Right lobe of liver (tissue), 6 donors: ENCODE data around the gene REM2. TPM values are rescaled to one million over a fixed set of nuclear protein-coding genes. Genes with fewer than 3 reads are reported as not detected.
A peak's percentile ranks its signal among the peaks of the same experiment; 100 is the strongest.

Experiments used
- ATAC-seq, 4 donors: fragments of 200-7000 bp; cut with Tn5 transposase; one replicate each; pipeline ENCODE4 v1.9.1; 2020; ENCODE audit warnings: mild to moderate bottlenecking in 4 of 4, moderate library complexity in 4 of 4
- DNase-seq, 3 donors: peaks; one replicate each; pipeline ENCODE4 v3.0.0-alpha.2; 2020
- H3K27ac ChIP-seq, 3 donors: fragments of 200-600 bp; one replicate each; pipeline ENCODE4 v1.8.0; 2022
- H3K27me3 ChIP-seq, 2 donors: fragments of 200-600 bp; one replicate each; pipeline ENCODE4 v1.8.0; 2022
- H3K36me3 ChIP-seq, 4 donors: fragments of 200-600 bp; sonication (generic) in 1 of 4; one replicate each; pipeline versions ENCODE4 v1.5.1 to v1.8.0; 2017 to 2022; ENCODE audit warnings: control low read depth in 1 of 4
- H3K4me1 ChIP-seq, 4 donors: fragments of 200-600 bp; sonication (generic) in 1 of 4; one replicate each; pipeline versions ENCODE4 v1.5.1 to v1.8.0; 2017 to 2022; ENCODE audit warnings: control low read depth in 1 of 4
- H3K4me3 ChIP-seq, 3 donors: fragments of 200-600 bp; one replicate each; pipeline ENCODE4 v1.8.0; 2022
- H3K9me3 ChIP-seq, 4 donors: fragments of 200-600 bp; sonication (generic) in 1 of 4; one replicate each; pipeline versions ENCODE4 v1.5.1 to v1.8.0; 2017 to 2022; ENCODE audit warnings: control low read depth in 1 of 4
- CTCF ChIP-seq, 4 donors: fragments of 200-600 bp in 3 of 4; fragments of 450-650 bp in 1 of 4; IDR thresholded peaks; one replicate each; pipeline versions ENCODE4 v1.5.1 to v1.8.0; 2016 to 2022; ENCODE audit warnings: antibody characterized with exemption in 4 of 4, mild to moderate bottlenecking in 2 of 4
- POLR2A ChIP-seq: fragments of 450-650 bp; IDR thresholded peaks from one replicate; pipeline ENCODE4 v1.6.1; 2017; ENCODE audit warnings: antibody characterized with exemption, mild to moderate bottlenecking
- WGBS: methylation state at CpG from one replicate; pipeline ENCODE4 v1.1.6; 2018; ENCODE audit warnings: low coverage, low lambda C conversion rate; ENCODE audit not compliant: insufficient coverage; ENCODE audit errors: missing lambda C conversion rate; 5-methylcytosine and 5-hydroxymethylcytosine counted together
- intact Hi-C, 2 donors: fragments of 100-400 bp; cut with DNase I; formaldehyde crosslinking; loops; one replicate each; pipeline versions ENCODE4 v1.11.2 to v1.14.1; 2022
- total RNA-seq, 6 experiments: library from RNA; depleted of rRNA in 2 of 6; stranded (reverse); fragments of >200 nt in 2 of 6; fragmentation: NEBNext Ultra II Directional in 3 of 6; extraction: Animal tissue kit (Norgen Biotek cat#: 25700) in 3 of 6; gene quantifications; one replicate each; pipeline versions ENCODE4 v1.1.0 to v1.2.4, GENCODE V29; 2016 to 2023
- donor health status: DM: no; HTN: yes; CAD: no.
- donor health status: DM: no; HTN: no; CAD: no.
- donor health status: DM: no; HTN: no; CAD: no.
- donor health status: DM: no; HTN: yes; CAD: no.
- donor health status: DM: no; HTN: yes; CAD: no.

REM2 gene
- total RNA-seq, 6 experiments from 2014 or later, result 0.10 to 0.12 TPM; not detected in 4

GRCh38 chr14:22837750-22838538, 45.1 kb upstream of the REM2 start:
- no peak for TF ChIP-seq POLR2A
- no peak for TF ChIP-seq CTCF (IDR thresholded peaks at IDR 0.05)
- no peaks in the 10 kb centered on the region for H3K9me3 ChIP-seq
- H3K27me3 ChIP-seq, result no peaks in the 10 kb centered on the region
- peaks cover 0 to 14% (median 2%) of the 10 kb centered on the region in 4 donors for H3K36me3 ChIP-seq
- DNase-seq, result peak in 1 of 3 donors; percentile 52
- intact Hi-C loops, result no loop called here
- H3K27ac ChIP-seq, result peak overlapping the region; percentile 73 to 90 (median 84)
- ATAC-seq, result peak in 1 of 4 donors; percentile 5
- H3K4me3 ChIP-seq, result peak overlapping the region; percentile 66 to 82 (median 70)
- peaks cover 0 to 3% (median 0%) of the 10 kb centered on the region in 4 donors for H3K4me1 ChIP-seq
- WGBS, result 52% methylated on average over 10 of the region's 25 CpGs

GRCh38 chr14:22838631-22839041, 44.4 kb upstream of the REM2 start:
- TF ChIP-seq POLR2A, result no peak
- no peak for TF ChIP-seq CTCF (IDR thresholded peaks at IDR 0.05)
- Histone ChIP-seq H3K27ac (peak overlapping the region; percentile 73 to 90 (median 84)), H3K4me1 (peaks cover 0 to 3% (median 0%) of the 10 kb centered on the region in 4 donors), H3K9me3 (no peaks in the 10 kb centered on the region), H3K27me3 (no peaks in the 10 kb centered on the region), H3K36me3 (peaks cover 0 to 8% (median 2%) of the 10 kb centered on the region in 4 donors), H3K4me3 (peak overlapping the region in 2 of 3 donors; percentile 66 to 82)
- peak in 3 of 4 donors; percentile 2 to 5 (median 2) for ATAC-seq
- WGBS, result 41% methylated on average over 6 of the region's 6 CpGs
- peak in 1 of 3 donors; percentile 50 for DNase-seq
- intact Hi-C loops, result no loop called here

- no peak for TF ChIP-seq POLR2A
- TF ChIP-seq CTCF (IDR thresholded peaks at IDR 0.05), result no peak
- WGBS, result 92% methylated on average over 2 of the region's 6 CpGs
- Histone ChIP-seq H3K27ac (peak overlapping the region in 2 of 3 donors; percentile 84 to 90), H3K36me3 (peaks cover 0 to 3% (median 1%) of the 10 kb centered on the region in 4 donors), H3K27me3 (no peaks in the 10 kb centered on the region), H3K9me3 (no peaks in the 10 kb centered on the region), H3K4me1 (peaks cover 0 to 3% (median 0%) of the 10 kb centered on the region in 4 donors), H3K4me3 (no peak overlapping the region)
- intact Hi-C loops, result no loop called here
- peak in 1 of 3 donors; percentile 41 for DNase-seq
- ATAC-seq, result no peak
Measured at GRCh38 chr14:22839159-22839779, 43.8 kb upstream of the REM2 start.

GRCh38 chr14:22841311-22841710, 41.7 kb upstream of the REM2 start:
- Histone ChIP-seq H3K27ac (no peak overlapping the region), H3K4me3 (no peak overlapping the region), H3K9me3 (no peaks in the 10 kb centered on the region), H3K4me1 (peaks cover 0 to 3% (median 0%) of the 10 kb centered on the region in 4 donors), H3K36me3 (peaks cover 0 to 8% (median 1%) of the 10 kb centered on the region in 4 donors), H3K27me3 (no peaks in the 10 kb centered on the region)
- ATAC-seq (no peak), DNase-seq (peak in 1 of 3 donors; percentile 40)
- intact Hi-C loops, result no loop called here
- no CpG with 5 or more reads among the region's 9 CpGs for WGBS
- TF ChIP-seq POLR2A (no peak), CTCF (IDR thresholded peaks at IDR 0.05) (no peak)
